ENCODE data around the gene DNTTIP2.
"Not testable (repeated sequence)": the region's sequence is repeated elsewhere in the genome, so short reads cannot be mapped to it uniquely, and the experiment has no call there.

DNA sequence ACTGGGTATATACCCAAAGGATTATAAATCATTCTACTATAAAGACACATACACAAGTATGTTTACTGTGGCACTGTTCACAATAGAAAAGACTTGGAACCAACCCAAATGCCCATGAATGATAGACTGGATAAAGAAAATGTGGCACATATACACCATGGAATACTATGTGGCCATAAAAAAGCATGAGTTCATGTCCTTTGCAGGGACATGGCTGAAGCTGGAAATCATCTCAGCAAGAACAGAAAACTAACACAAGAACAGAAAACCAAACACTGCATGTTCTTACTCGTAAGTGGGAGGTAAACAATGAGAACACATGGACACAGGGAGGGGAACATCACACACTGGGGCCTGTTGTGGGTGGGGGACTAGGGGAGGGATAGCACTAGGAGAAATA lies 10.5 kb downstream of the DNTTIP2 start:
- TF ChIP-seq, protein P1, sequence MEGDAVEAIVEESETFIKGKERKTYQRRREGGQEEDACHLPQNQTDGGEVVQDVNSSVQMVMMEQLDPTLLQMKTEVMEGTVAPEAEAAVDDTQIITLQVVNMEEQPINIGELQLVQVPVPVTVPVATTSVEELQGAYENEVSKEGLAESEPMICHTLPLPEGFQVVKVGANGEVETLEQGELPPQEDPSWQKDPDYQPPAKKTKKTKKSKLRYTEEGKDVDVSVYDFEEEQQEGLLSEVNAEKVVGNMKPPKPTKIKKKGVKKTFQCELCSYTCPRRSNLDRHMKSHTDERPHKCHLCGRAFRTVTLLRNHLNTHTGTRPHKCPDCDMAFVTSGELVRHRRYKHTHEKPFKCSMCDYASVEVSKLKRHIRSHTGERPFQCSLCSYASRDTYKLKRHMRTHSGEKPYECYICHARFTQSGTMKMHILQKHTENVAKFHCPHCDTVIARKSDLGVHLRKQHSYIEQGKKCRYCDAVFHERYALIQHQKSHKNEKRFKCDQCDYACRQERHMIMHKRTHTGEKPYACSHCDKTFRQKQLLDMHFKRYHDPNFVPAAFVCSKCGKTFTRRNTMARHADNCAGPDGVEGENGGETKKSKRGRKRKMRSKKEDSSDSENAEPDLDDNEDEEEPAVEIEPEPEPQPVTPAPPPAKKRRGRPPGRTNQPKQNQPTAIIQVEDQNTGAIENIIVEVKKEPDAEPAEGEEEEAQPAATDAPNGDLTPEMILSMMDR (IDR thresholded peaks at IDR 0.05; ENCODE audit: borderline replicate concordance, extremely low read depth, low read length, poor library complexity, severe bottlenecking): not testable (repeated sequence)
- TF ChIP-seq EZH2 (IDR thresholded peaks at IDR 0.05; ENCODE audit: borderline replicate concordance, low read depth, low read length, severe bottlenecking): not testable (repeated sequence)
